Spleen (tissue), 11 donors: Measurements from ENCODE around the gene RPL14. TPM values are rescaled to one million over a fixed set of nuclear protein-coding genes. Genes with fewer than 3 reads are reported as not detected.
A peak's percentile ranks its signal among the peaks of the same experiment; 100 is the strongest.

Source experiments
- DNase-seq: peaks from one replicate; pipeline ENCODE4 v3.0.0-alpha.2; 2020
- H3K27ac ChIP-seq, 8 donors: fragments of 200-600 bp; sonication (generic) in 7 of 8; 1 replicate in 4 of 8; 2 replicates in 4 of 8; pipeline versions ENCODE4 v1.5.0 to v1.8.0; 2016 to 2021; ENCODE audit warnings: inconsistent platforms in 4 of 8, mild to moderate bottlenecking in 4 of 8, moderate library complexity in 1 of 8
- H3K27me3 ChIP-seq, 7 donors: fragments of 200-600 bp; sonication (generic) in 6 of 7; replicated peaks in 1 of 7; 1 replicate in 4 of 7; 2 replicates in 3 of 7; pipeline versions ENCODE4 v1.5.0 to v1.8.0; 2016 to 2021; ENCODE audit warnings: inconsistent platforms in 3 of 7, mild to moderate bottlenecking in 1 of 7
- H3K36me3 ChIP-seq, 6 donors: fragments of 200-600 bp; sonication (generic) in 5 of 6; 1 replicate in 4 of 6; 2 replicates in 2 of 6; pipeline versions ENCODE4 v1.5.0 to v1.8.0; 2016 to 2021; ENCODE audit warnings: inconsistent platforms in 2 of 6
- H3K4me1 ChIP-seq, 6 donors: fragments of 200-600 bp; sonication (generic) in 5 of 6; 1 replicate in 3 of 6; 2 replicates in 3 of 6; pipeline versions ENCODE4 v1.5.0 to v1.8.0; 2016 to 2021; ENCODE audit warnings: inconsistent platforms in 3 of 6
- H3K4me3 ChIP-seq, 8 donors: fragments of 200-600 bp; sonication (generic) in 7 of 8; 1 replicate in 4 of 8; 2 replicates in 4 of 8; pipeline versions ENCODE4 v1.5.0 to v1.8.0; 2016 to 2021; ENCODE audit warnings: inconsistent platforms in 4 of 8, mild to moderate bottlenecking in 4 of 8, moderate library complexity in 2 of 8
- H3K9me3 ChIP-seq, 8 donors: fragments of 200-600 bp; sonication (generic) in 7 of 8; 1 replicate in 4 of 8; 2 replicates in 4 of 8; pipeline versions ENCODE4 v1.5.0 to v1.8.0; 2016 to 2021; ENCODE audit warnings: inconsistent platforms in 4 of 8
- POLR2A ChIP-seq, 3 donors: fragments of 450-650 bp; IDR thresholded peaks; one replicate each; pipeline ENCODE4 v1.5.1; 2017; ENCODE audit warnings: antibody characterized with exemption in 3 of 3, mild to moderate bottlenecking in 1 of 3
- POLR2AphosphoS5 ChIP-seq, 3 donors: sonication (generic); formaldehyde crosslinking; IDR thresholded peaks; one replicate each; pipeline ENCODE4 v1.5.1; 2017; ENCODE audit warnings: antibody characterized with exemption in 3 of 3
- whole genome bisulfite sequencing, 5 donors: extraction: QIAGEN DNeasy Blood & Tissue Kit in 3 of 5; methylation state at CpG; one replicate each; pipeline versions ENCODE4 v1.1.5 to v1.1.7; 2013 to 2018; 5-methylcytosine and 5-hydroxymethylcytosine counted together
- intact Hi-C: fragments of 100-400 bp; cut with DNase I; formaldehyde crosslinking; loops from one replicate; pipeline ENCODE4 v1.15.0; 2023; ENCODE audit warnings: low total_unique reads
- polyA plus RNA-seq, 3 donors: library from polyadenylated mRNA; stranded (reverse); fragments of 200-250 nt; gene quantifications; one replicate each; pipeline ENCODE4 v1.2.1, GENCODE V29; 2013
- total RNA-seq, 7 donors: library from RNA; depleted of rRNA in 3 of 7; stranded (reverse); fragments of >200 nt in 3 of 7; fragmentation: NEBNext Ultra II Directional in 4 of 7; extraction: Animal tissue kit (Norgen Biotek cat#: 25700) in 4 of 7; gene quantifications; one replicate each; pipeline versions ENCODE4 v1.1.0 to v1.2.1, GENCODE V29; 2016 to 2021
- TF ChIP-seq, protein P1 (sequence below), 11 experiments: fragments of 200-600 bp in 7 of 11; fragments of 450-650 bp in 4 of 11; sonication (generic) in 4 of 11; IDR thresholded peaks in 8 of 11; conservative IDR thresholded peaks in 3 of 11; 1 replicate in 7 of 11; 2 replicates in 4 of 11; pipeline versions ENCODE4 v1.4.0 to v1.8.0; 2016 to 2021; ENCODE audit warnings: antibody characterized with exemption in 11 of 11, inconsistent platforms in 4 of 11, mild to moderate bottlenecking in 1 of 11
- donor health status: healthy with polysubstance abuse.
- donor health status: DM: no; HTN: no; CAD: no; lungs with moderate emphysema.
- donor health status: DM: no; HTN: no; CAD: no.
- donor health status: Bipolar disorder and iron deficiency.
- donor health status: healthy.
- donor health status: DM: no; HTN: no; CAD: no.
- donor health status: DM: yes; HTN: yes; CAD: no.

Gene RPL14
- total and polyA plus RNA-seq, 10 donors: 292 to 2,856 (median 1,317) TPM

DNA sequence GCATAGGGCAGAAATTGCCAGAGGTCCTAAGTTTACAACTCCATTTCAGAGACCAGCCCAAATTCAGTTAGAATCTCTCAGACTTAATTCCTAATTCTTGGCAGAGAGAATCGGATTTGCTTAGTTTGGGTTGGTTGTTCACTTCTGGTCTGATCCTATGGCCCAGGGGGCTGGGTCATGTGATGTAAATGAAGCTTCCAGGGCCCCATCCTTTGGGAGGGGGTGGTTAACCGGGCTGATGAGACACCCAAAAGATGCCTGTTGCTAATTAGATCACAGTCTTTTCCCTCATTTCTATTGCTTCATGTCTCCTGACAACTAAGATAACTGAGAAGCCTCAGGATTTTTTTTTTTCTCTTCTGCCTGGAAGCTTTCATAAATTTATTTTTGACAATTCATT lies 37.6 kb downstream of the RPL14 start:
- Histone ChIP-seq H3K27ac (no peak overlapping the region), H3K4me1 (no peaks in the 10 kb centered on the region), H3K9me3 (no peaks in the 10 kb centered on the region), H3K27me3 (no peaks in the 10 kb centered on the region), H3K4me3 (no peak overlapping the region), H3K36me3 (peaks cover 0 to 11% (median 0%) of the 10 kb centered on the region in 6 donors)
- DNase-seq: no peak
- WGBS, 5 donors: 62 to 82% (median 70%) methylated on average over 2 of the region's 2 CpGs
- TF ChIP-seq POLR2A (IDR thresholded peaks at IDR 0.05) (no peak), POLR2AphosphoS5 (IDR thresholded peaks at IDR 0.05) (no peak)
- TF ChIP-seq, protein P1, sequence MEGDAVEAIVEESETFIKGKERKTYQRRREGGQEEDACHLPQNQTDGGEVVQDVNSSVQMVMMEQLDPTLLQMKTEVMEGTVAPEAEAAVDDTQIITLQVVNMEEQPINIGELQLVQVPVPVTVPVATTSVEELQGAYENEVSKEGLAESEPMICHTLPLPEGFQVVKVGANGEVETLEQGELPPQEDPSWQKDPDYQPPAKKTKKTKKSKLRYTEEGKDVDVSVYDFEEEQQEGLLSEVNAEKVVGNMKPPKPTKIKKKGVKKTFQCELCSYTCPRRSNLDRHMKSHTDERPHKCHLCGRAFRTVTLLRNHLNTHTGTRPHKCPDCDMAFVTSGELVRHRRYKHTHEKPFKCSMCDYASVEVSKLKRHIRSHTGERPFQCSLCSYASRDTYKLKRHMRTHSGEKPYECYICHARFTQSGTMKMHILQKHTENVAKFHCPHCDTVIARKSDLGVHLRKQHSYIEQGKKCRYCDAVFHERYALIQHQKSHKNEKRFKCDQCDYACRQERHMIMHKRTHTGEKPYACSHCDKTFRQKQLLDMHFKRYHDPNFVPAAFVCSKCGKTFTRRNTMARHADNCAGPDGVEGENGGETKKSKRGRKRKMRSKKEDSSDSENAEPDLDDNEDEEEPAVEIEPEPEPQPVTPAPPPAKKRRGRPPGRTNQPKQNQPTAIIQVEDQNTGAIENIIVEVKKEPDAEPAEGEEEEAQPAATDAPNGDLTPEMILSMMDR (IDR thresholded peaks at IDR 0.05 in 8 of 11, conservative IDR thresholded peaks at IDR 0.05 in 3 of 11): no peak
- intact Hi-C loops: no loop called here

DNA sequence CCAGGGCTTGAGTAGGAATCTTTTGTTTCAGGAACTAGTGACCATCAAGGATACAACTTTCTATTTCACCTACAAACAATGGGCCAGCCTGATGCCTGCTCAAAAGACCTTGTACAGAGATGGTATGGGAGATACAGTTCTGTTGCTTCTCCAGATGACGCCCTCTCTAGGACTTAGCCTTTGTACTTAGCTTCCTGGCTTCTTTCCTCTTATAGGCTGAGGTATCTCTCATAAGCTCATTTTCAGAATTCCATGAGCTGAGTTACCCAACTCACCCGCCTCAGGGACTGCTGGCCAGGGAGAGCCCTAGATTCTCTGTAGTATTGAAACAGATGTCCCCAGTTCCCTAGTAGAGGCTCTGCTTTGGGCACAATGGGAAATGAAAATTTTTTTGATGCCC lies 40.1 kb downstream of the RPL14 start:
- H3K36me3 ChIP-seq: no peaks in the 10 kb centered on the region
- H3K9me3 ChIP-seq: no peaks in the 10 kb centered on the region
- 80 to 95% (median 85%) methylated on average over 2 of the region's 2 CpGs for WGBS, 5 donors

DNA sequence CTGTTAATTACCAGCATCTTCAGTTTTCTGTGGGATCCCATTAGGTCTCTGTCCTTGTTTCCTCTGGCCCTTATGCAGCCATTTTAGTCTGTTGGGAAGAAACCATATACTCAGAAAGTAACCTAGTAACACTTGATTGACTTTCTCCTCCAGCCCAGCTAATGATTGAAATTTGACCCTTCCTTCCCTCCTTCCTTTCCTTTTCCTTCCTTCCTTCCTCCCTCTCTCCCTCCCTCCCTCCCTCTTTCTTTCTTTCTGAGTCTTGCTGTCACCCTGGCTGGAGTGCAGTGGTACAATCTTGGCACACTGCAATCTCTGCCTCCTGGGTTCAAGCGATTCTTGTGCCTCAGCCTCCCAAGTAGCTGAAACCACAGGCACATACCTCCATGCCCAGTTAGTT lies 42.8 kb downstream of the RPL14 start:
- Histone ChIP-seq H3K27me3 (no peaks in the 10 kb centered on the region), H3K4me1 (peaks cover 0 to 3% (median 0%) of the 10 kb centered on the region in 6 donors), H3K27ac (no peak overlapping the region), H3K4me3 (no peak overlapping the region), H3K9me3 (no peaks in the 10 kb centered on the region), H3K36me3 (no peaks in the 10 kb centered on the region)
- intact Hi-C loops: no loop called here
- no peak for DNase-seq
- WGBS, 5 donors: 92 to 100% (median 97%) methylated on average over 1 of the region's 1 CpG
- TF ChIP-seq, protein P1 (IDR thresholded peaks at IDR 0.05 in 8 of 11, conservative IDR thresholded peaks at IDR 0.05 in 3 of 11): no peak
- TF ChIP-seq POLR2AphosphoS5 (IDR thresholded peaks at IDR 0.05): no peak
- no peak for TF ChIP-seq POLR2A (IDR thresholded peaks at IDR 0.05)

More for the DNA sequence above, 40.1 kb downstream of the RPL14 start:
- H3K4me1 ChIP-seq: no peaks in the 10 kb centered on the region
- H3K27ac ChIP-seq: peak overlapping the region in 1 of 8 donors; percentile 58
- no peak overlapping the region for H3K4me3 ChIP-seq
- intact Hi-C loops: no loop called here
- TF ChIP-seq POLR2AphosphoS5 (IDR thresholded peaks at IDR 0.05) (no peak), POLR2A (IDR thresholded peaks at IDR 0.05) (no peak)
- TF ChIP-seq, protein P1 (IDR thresholded peaks at IDR 0.05 in 8 of 11, conservative IDR thresholded peaks at IDR 0.05 in 3 of 11): no peak
- no peak for DNase-seq
- no peaks in the 10 kb centered on the region for H3K27me3 ChIP-seq

DNA sequence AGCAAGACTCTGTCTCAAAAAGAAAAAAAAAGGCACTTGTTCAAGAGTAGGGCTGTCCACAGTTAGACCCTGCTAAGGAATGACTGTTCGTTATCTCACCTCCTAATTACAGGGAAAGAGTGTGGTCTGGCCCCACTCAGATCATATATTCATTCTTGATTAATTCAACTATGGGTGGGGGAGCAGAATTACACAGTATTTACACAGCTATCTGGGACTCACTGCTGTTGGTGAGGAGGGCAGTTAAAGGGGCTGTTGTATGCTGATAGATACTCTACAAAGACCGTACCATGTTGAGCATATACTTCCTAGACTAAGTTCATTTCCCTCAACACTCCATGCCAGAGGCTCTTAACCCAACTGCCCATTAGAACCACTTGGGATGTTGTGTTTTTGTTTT lies 44.9 kb downstream of the RPL14 start:
- WGBS, 5 donors: 87 to 100% (median 96%) methylated on average over 2 of the region's 2 CpGs
- intact Hi-C loops: no loop called here
- H3K27ac ChIP-seq: no peak overlapping the region
- no peak for DNase-seq
- TF ChIP-seq, protein P1 (IDR thresholded peaks at IDR 0.05 in 8 of 11, conservative IDR thresholded peaks at IDR 0.05 in 3 of 11): no peak
- TF ChIP-seq POLR2AphosphoS5 (IDR thresholded peaks at IDR 0.05) (no peak), POLR2A (IDR thresholded peaks at IDR 0.05) (no peak)
- peaks cover 6 to 24% (median 14%) of the 10 kb centered on the region in 6 donors for H3K4me1 ChIP-seq
- H3K4me3 ChIP-seq: no peak overlapping the region
- no peaks in the 10 kb centered on the region for H3K36me3 ChIP-seq
- H3K9me3 ChIP-seq: no peaks in the 10 kb centered on the region
- no peaks in the 10 kb centered on the region for H3K27me3 ChIP-seq
